Esophagus muscularis mucosa (tissue), 4 donors: ENCODE data around the gene QPCTL. TPM values are rescaled to one million over a fixed set of nuclear protein-coding genes. Genes with fewer than 3 reads are reported as not detected.
"Not testable (repeated sequence)": the region's sequence is repeated elsewhere in the genome, so short reads cannot be mapped to it uniquely, and the experiment has no call there.

Experiments used
- DNase-seq: peaks from one replicate; pipeline ENCODE4 v3.0.0-alpha.2; 2017; ENCODE audit errors: extremely low spot score
- H3K27ac ChIP-seq, 4 donors: fragments of 200-600 bp; sonication (generic); replicated peaks in 1 of 4; 1 replicate in 3 of 4; 2 replicates in 1 of 4; pipeline ENCODE4 v1.5.1; 2016 to 2019; ENCODE audit warnings: mild to moderate bottlenecking in 1 of 4
- H3K27me3 ChIP-seq, 4 donors: fragments of 200-600 bp; sonication (generic); one replicate each; pipeline versions ENCODE4 v1.5.1 to v1.6.0; 2016 to 2019
- H3K36me3 ChIP-seq, 4 donors: fragments of 200-600 bp; sonication (generic); one replicate each; pipeline ENCODE4 v1.5.1; 2016 to 2019
- H3K4me1 ChIP-seq, 4 donors: fragments of 200-600 bp; sonication (generic); one replicate each; pipeline ENCODE4 v1.5.1; 2016 to 2019
- H3K4me3 ChIP-seq, 4 donors: fragments of 200-600 bp; sonication (generic); 1 replicate in 2 of 4; 2 replicates in 2 of 4; pipeline ENCODE4 v1.5.1; 2016 to 2019; ENCODE audit warnings: mild to moderate bottlenecking in 4 of 4, moderate library complexity in 1 of 4
- H3K9me3 ChIP-seq, 4 donors: fragments of 200-600 bp; sonication (generic); 1 replicate in 3 of 4; 2 replicates in 1 of 4; pipeline ENCODE4 v1.5.1; 2016 to 2019
- CTCF ChIP-seq, 3 experiments: fragments of 200-600 bp in 2 of 3; fragments of 450-650 bp in 1 of 3; sonication (generic) in 2 of 3; IDR thresholded peaks; one replicate each; pipeline ENCODE4 v1.5.1; 2017 to 2019; ENCODE audit warnings: antibody characterized with exemption in 3 of 3, mild to moderate bottlenecking in 2 of 3, moderate library complexity in 1 of 3
- EP300 ChIP-seq: sonication (generic); formaldehyde crosslinking; IDR thresholded peaks from one replicate; pipeline ENCODE4 v1.6.1; 2017; ENCODE audit warnings: antibody characterized with exemption
- POLR2A ChIP-seq: fragments of 450-650 bp; IDR thresholded peaks from one replicate; pipeline ENCODE4 v1.6.1; 2017; ENCODE audit warnings: antibody characterized with exemption, moderate library complexity, mild to moderate bottlenecking, low read depth
- POLR2AphosphoS5 ChIP-seq, 2 donors: sonication (generic); formaldehyde crosslinking; IDR thresholded peaks; one replicate each; pipeline ENCODE4 v1.6.1; 2017; ENCODE audit warnings: antibody characterized with exemption in 2 of 2
- WGBS: methylation state at CpG from one replicate; pipeline ENCODE4 v1.1.5; 2018; 5-methylcytosine and 5-hydroxymethylcytosine counted together
- intact Hi-C: fragments of 100-400 bp; cut with DNase I; formaldehyde crosslinking; loops from one replicate; pipeline ENCODE4 v1.15.1; 2023
- small RNA-seq, 3 donors: library from RNA; depleted of rRNA; stranded (forward); fragments of <200 nt; gene quantifications; one replicate each; pipeline ENCODE3, GENCODE V24; 2016
- total RNA-seq, 4 donors: library from RNA; depleted of rRNA; stranded (reverse); fragments of >200 nt; gene quantifications; one replicate each; pipeline versions ENCODE4 v1.1.0 to v1.2.1, GENCODE V29; 2016

The QPCTL gene
- total RNA-seq, 4 donors from 2014 or later, result 4.6 to 6.8 (median 6.0) TPM

GRCh38 chr19:45746866-45747265 is 54.4 kb downstream of the QPCTL start:
- TF ChIP-seq POLR2AphosphoS5 (IDR thresholded peaks at IDR 0.05), result no peak
- no peak for TF ChIP-seq POLR2A
- no peak for TF ChIP-seq CTCF (IDR thresholded peaks at IDR 0.05)
- TF ChIP-seq EP300, result no peak
- WGBS, result 81% methylated on average over 5 of the region's 5 CpGs
- H3K4me1 ChIP-seq, result peaks cover 0 to 9% (median 0%) of the 10 kb centered on the region in 4 donors
- no peak overlapping the region for H3K4me3 ChIP-seq
- H3K9me3 ChIP-seq, result no peaks in the 10 kb centered on the region
- DNase-seq, result no peak
- no peaks in the 10 kb centered on the region for H3K27me3 ChIP-seq
- H3K27ac ChIP-seq, result no peak overlapping the region
- no peaks in the 10 kb centered on the region for H3K36me3 ChIP-seq
- intact Hi-C loops, result no loop called here

- Histone ChIP-seq H3K36me3 (no peaks in the 10 kb centered on the region), H3K4me1 (peaks cover 0 to 9% (median 0%) of the 10 kb centered on the region in 4 donors), H3K27ac (no peak overlapping the region), H3K4me3 (no peak overlapping the region), H3K9me3 (no peaks in the 10 kb centered on the region), H3K27me3 (no peaks in the 10 kb centered on the region)
- WGBS, result 82% methylated on average over 5 of the region's 5 CpGs
- TF ChIP-seq EP300, result no peak
- no peak for TF ChIP-seq POLR2A
- TF ChIP-seq POLR2AphosphoS5 (IDR thresholded peaks at IDR 0.05), result no peak
- no peak for TF ChIP-seq CTCF (IDR thresholded peaks at IDR 0.05)
- DNase-seq, result no peak
- intact Hi-C loops, result no loop called here
Measured at GRCh38 chr19:45747513-45747912, 55.0 kb downstream of the QPCTL start.

GRCh38 chr19:45751483-45751882 is 59.0 kb downstream of the QPCTL start:
- DNase-seq, H3K4me1 ChIP-seq, H3K27ac ChIP-seq, H3K4me3 ChIP-seq, H3K9me3 ChIP-seq, intact Hi-C loops, H3K27me3 ChIP-seq, H3K36me3 ChIP-seq: not testable (repeated sequence)
- 92% methylated on average over 10 of the region's 10 CpGs for WGBS

- no peak overlapping the region for H3K27ac ChIP-seq
- DNase-seq, result no peak
- TF ChIP-seq CTCF (IDR thresholded peaks at IDR 0.05) (no peak), EP300 (no peak), POLR2A (no peak), POLR2AphosphoS5 (IDR thresholded peaks at IDR 0.05) (no peak)
- H3K9me3 ChIP-seq, result no peaks in the 10 kb centered on the region
- H3K4me3 ChIP-seq, result no peak overlapping the region
- no peaks in the 10 kb centered on the region for H3K27me3 ChIP-seq
- intact Hi-C loops, result no loop called here
- H3K36me3 ChIP-seq, result no peaks in the 10 kb centered on the region
- 95% methylated on average over 12 of the region's 12 CpGs for WGBS
- no peaks in the 10 kb centered on the region for H3K4me1 ChIP-seq
Measured at GRCh38 chr19:45752639-45753038, 60.2 kb downstream of the QPCTL start.

GRCh38 chr19:45753548-45753947 is 61.1 kb downstream of the QPCTL start:
- intact Hi-C loops, result no loop called here
- Histone ChIP-seq H3K4me1 (no peaks in the 10 kb centered on the region), H3K27me3 (no peaks in the 10 kb centered on the region), H3K27ac (no peak overlapping the region), H3K36me3 (no peaks in the 10 kb centered on the region), H3K4me3 (no peak overlapping the region), H3K9me3 (no peaks in the 10 kb centered on the region)
- TF ChIP-seq POLR2A (no peak), CTCF (IDR thresholded peaks at IDR 0.05) (no peak), POLR2AphosphoS5 (IDR thresholded peaks at IDR 0.05) (no peak), EP300 (no peak)
- DNase-seq, result no peak
- WGBS, result 85% methylated on average over 4 of the region's 6 CpGs

Small RNA genes lying within 50 kb of the gene (small RNA-seq; reads per million reads assigned to genes)
- gene MIR642A (0 reads per million in 3 donors), gene RN7SL836P (0 to 0.17 (median 0.08) reads per million in 3 donors)

Other genes with a start within 250 kb of the QPCTL start
- 10 to 100 TPM in 2 of 4 donors, 1 to 10 TPM in 2; 2.2 to 25.2 (median 6.9) TPM for gene FOSB, start 224.7 kb upstream of the QPCTL start, total RNA-seq
- gene RTN2, start 195.6 kb upstream of the QPCTL start, total RNA-seq, result 10 to 100 TPM in 3 of 4 donors, 1 to 10 TPM in 1; 7.0 to 23.6 (median 17.2) TPM
- 1 to 10 TPM; 1.6 to 3.8 (median 3.0) TPM for gene PPM1N, start 194.2 kb upstream of the QPCTL start, total RNA-seq
- gene VASP, start 185.2 kb upstream of the QPCTL start, total RNA-seq, result 100 to 1,000 TPM; 172 to 321 (median 210) TPM
- 10 to 100 TPM in 2 of 4 donors, 1 to 10 TPM in 2; 6.2 to 20.0 (median 13.8) TPM for gene OPA3, start 107.9 kb upstream of the QPCTL start, total RNA-seq
- gene GPR4, start 90.5 kb upstream of the QPCTL start, total RNA-seq, result 1 to 10 TPM in 3 of 4 donors, under 1 TPM in 1; 0.42 to 6.6 (median 4.8) TPM
- 10 to 100 TPM; 12.0 to 28.4 (median 18.3) TPM for gene EML2, start 53.3 kb upstream of the QPCTL start, total RNA-seq
- gene GIPR, start 24.4 kb upstream of the QPCTL start, total RNA-seq, result not detected
- 100 to 1,000 TPM; 107 to 167 (median 139) TPM for gene SNRPD2, start 713 bp upstream of the QPCTL start, total RNA-seq
- 10 to 100 TPM in 3 of 4 donors, 1 to 10 TPM in 1; 8.6 to 27.7 (median 18.2) TPM for gene FBXO46, start 38.2 kb downstream of the QPCTL start, total RNA-seq
- not detected for gene MEIOSIN, start 40.8 kb downstream of the QPCTL start, total RNA-seq
- gene SIX5, start 76.6 kb downstream of the QPCTL start, total RNA-seq, result 10 to 100 TPM; 18.2 to 39.9 (median 28.8) TPM
- gene DMPK, start 89.8 kb downstream of the QPCTL start, total RNA-seq, result 100 to 1,000 TPM; 247 to 487 (median 347) TPM
- 10 to 100 TPM; 56.0 to 88.7 (median 63.3) TPM for gene DMWD, start 100.2 kb downstream of the QPCTL start, total RNA-seq
- under 1 TPM in 1 of 4 donors, not detected in 3; 0.11 TPM for gene RSPH6A, start 122.6 kb downstream of the QPCTL start, total RNA-seq
- 10 to 100 TPM; 22.0 to 44.2 (median 36.6) TPM for gene SYMPK, start 170.5 kb downstream of the QPCTL start, total RNA-seq
- gene FOXA3, start 171.7 kb downstream of the QPCTL start, total RNA-seq, result not detected
- gene IRF2BP1, start 193.5 kb downstream of the QPCTL start, total RNA-seq, result 10 to 100 TPM; 22.4 to 58.7 (median 44.2) TPM
- gene MYPOP, start 209.9 kb downstream of the QPCTL start, total RNA-seq, result 1 to 10 TPM; 3.8 to 7.9 (median 6.0) TPM
- gene NANOS2, start 222.1 kb downstream of the QPCTL start, total RNA-seq, result not detected